H1 (cell line): ENCODE results near the gene HOXB8. TPM values are rescaled to one million over a fixed set of nuclear protein-coding genes. Genes with fewer than 3 reads are reported as not detected.

ENCODE experiments used
- CTCF ChIA-PET: fragments of 300-600 bp; sonication (Branson Sonifier 250); formaldehyde crosslinking; loops from one replicate; lab custom pipeline; 2021; ENCODE audit not compliant: partially characterized antibody; lab: Charles Lee
- POLR2A ChIA-PET: fragments of 300-600 bp; sonication (Branson Sonifier 250); formaldehyde crosslinking; loops from one replicate; lab custom pipeline; 2021; ENCODE audit warnings: inconsistent platforms; ENCODE audit not compliant: partially characterized antibody; lab: Charles Lee
- DNase-seq, 2 experiments: peaks; one replicate each; pipeline versions ENCODE4 v3.0.0 to v3.0.0-alpha.2; 2010 to 2022; ENCODE audit warnings: low spot score in 2 of 2, low read depth in 1 of 2, mixed read lengths in 1 of 2
- FAIRE-seq: peaks from 2 replicates; lab custom pipeline; 2011; peaks lifted over from hg19 to GRCh38; lab: Jason Lieb, UNC
- H2AFZ ChIP-seq: 2 replicates; pipeline ENCODE4 v1.8.1; 2012; ENCODE audit warnings: low read length, inconsistent platforms
- H2AK5ac ChIP-seq: 2 replicates; pipeline ENCODE4 v1.6.1; 2013; ENCODE audit warnings: low read depth, low read length
- H2BK120ac ChIP-seq: replicated peaks from 2 replicates; pipeline ENCODE3; 2013; ENCODE audit warnings: low read depth, low read length, inconsistent platforms
- H2BK12ac ChIP-seq: 2 replicates; pipeline ENCODE4 v1.6.1; 2013; ENCODE audit warnings: low read depth, low read length
- H2BK15ac ChIP-seq: 2 replicates; pipeline ENCODE4 v1.6.1; 2013; ENCODE audit warnings: low read length
- H2BK20ac ChIP-seq: 2 replicates; pipeline ENCODE4 v1.6.1; 2013; ENCODE audit warnings: low read length
- H2BK5ac ChIP-seq: 2 replicates; pipeline ENCODE4 v1.6.1; 2013; ENCODE audit warnings: low read depth, low read length
- H3K14ac ChIP-seq: 2 replicates; pipeline ENCODE4 v1.6.1; 2013; ENCODE audit warnings: inconsistent platforms; ENCODE audit not compliant: insufficient read length
- H3K18ac ChIP-seq: 2 replicates; pipeline ENCODE4 v1.6.1; 2013; ENCODE audit warnings: low read length; ENCODE audit errors: extremely low read depth
- H3K23ac ChIP-seq: 2 replicates; pipeline ENCODE4 v1.6.1; 2013; ENCODE audit warnings: inconsistent platforms; ENCODE audit not compliant: insufficient read length
- H3K23me2 ChIP-seq: 2 replicates; pipeline ENCODE4 v1.6.1; 2013; ENCODE audit warnings: low read depth, low read length
- H3K27ac ChIP-seq: 2 replicates; pipeline ENCODE4 v1.6.1; 2011; ENCODE audit warnings: low read depth, low read length, inconsistent platforms
- H3K27me3 ChIP-seq, 4 experiments: replicated peaks in 1 of 4; 1 replicate in 1 of 4; 2 replicates in 3 of 4; pipeline versions ENCODE4 v1.6.1 to v1.8.1; 2011 to 2013; ENCODE audit warnings: low read length in 3 of 4, mild to moderate bottlenecking in 3 of 4, inconsistent platforms in 2 of 4, mixed read lengths in 2 of 4, moderate library complexity in 1 of 4; ENCODE audit not compliant: control insufficient read depth in 3 of 4, insufficient read depth in 3 of 4; ENCODE audit errors: extremely low read depth in 1 of 4
- H3K36me3 ChIP-seq, 4 experiments: 2 replicates each; pipeline versions ENCODE4 v1.6.1 to v1.8.1; 2011 to 2013; ENCODE audit warnings: mild to moderate bottlenecking in 4 of 4, low read length in 3 of 4, moderate library complexity in 2 of 4, control low read depth in 1 of 4, inconsistent platforms in 1 of 4; ENCODE audit not compliant: insufficient read depth in 4 of 4, control insufficient read depth in 2 of 4
- H3K4ac ChIP-seq: replicated peaks from 2 replicates; pipeline ENCODE3; 2013; ENCODE audit warnings: low read length, low read depth, mixed read lengths, inconsistent platforms; ENCODE audit not compliant: insufficient read length
- H3K4me1 ChIP-seq, 4 experiments: replicated peaks in 1 of 4; 1 replicate in 1 of 4; 2 replicates in 3 of 4; pipeline versions ENCODE4 v1.6.1 to v1.8.1; 2011 to 2013; ENCODE audit warnings: low read length in 3 of 4, inconsistent platforms in 2 of 4, mixed read lengths in 1 of 4; ENCODE audit not compliant: insufficient read depth in 4 of 4, control insufficient read depth in 3 of 4
- H3K4me2 ChIP-seq, 2 experiments: 2 replicates each; pipeline versions ENCODE4 v1.6.1 to v1.8.1; 2011 to 2013; ENCODE audit warnings: low read depth in 2 of 2, low read length in 2 of 2, control low read depth in 1 of 2, inconsistent platforms in 1 of 2, mild to moderate bottlenecking in 1 of 2; ENCODE audit not compliant: insufficient read depth in 1 of 2
- H3K4me3 ChIP-seq, 4 experiments: fragments of 200-600, 300-600 bp in 1 of 4; sonication (generic), shearing (Covaris generic), sonication (Bioruptor Twin) in 1 of 4; 2 replicates each; pipeline versions ENCODE4 v1.5.1 to v1.8.1; 2011 to 2016; ENCODE audit warnings: low read length in 4 of 4, low read depth in 3 of 4, control low read depth in 2 of 4, inconsistent platforms in 2 of 4, mild to moderate bottlenecking in 2 of 4, mixed read lengths in 1 of 4, moderate library complexity in 1 of 4; ENCODE audit not compliant: insufficient read depth in 2 of 4; ENCODE audit errors: extremely low read depth in 1 of 4
- H3K56ac ChIP-seq: replicated peaks from 2 replicates; pipeline ENCODE3; 2013; ENCODE audit warnings: low read depth, mild to moderate bottlenecking, mixed read lengths, low read length, inconsistent platforms; ENCODE audit not compliant: insufficient read length
- H3K79me1 ChIP-seq: 2 replicates; pipeline ENCODE4 v1.6.1; 2013; ENCODE audit warnings: low read depth, low read length, control low read depth
- H3K79me2 ChIP-seq, 2 experiments: 2 replicates each; pipeline versions ENCODE4 v1.6.1 to v1.8.1; 2012 to 2013; ENCODE audit warnings: low read length in 2 of 2, mild to moderate bottlenecking in 2 of 2, inconsistent platforms in 1 of 2; ENCODE audit not compliant: insufficient read depth in 2 of 2, control insufficient read depth in 1 of 2
- H3K9ac ChIP-seq, 4 experiments: replicated peaks in 1 of 4; 1 replicate in 1 of 4; 2 replicates in 3 of 4; pipeline versions ENCODE4 v1.6.1 to v1.8.1; 2011 to 2013; ENCODE audit warnings: low read depth in 3 of 4, low read length in 3 of 4, control low read depth in 2 of 4, mild to moderate bottlenecking in 2 of 4, moderate library complexity in 2 of 4, inconsistent platforms in 1 of 4; ENCODE audit errors: extremely low read depth in 1 of 4
- H3K9me3 ChIP-seq, 2 experiments: 2 replicates each; pipeline versions ENCODE4 v1.6.1 to v1.8.1; 2012 to 2013; ENCODE audit warnings: mild to moderate bottlenecking in 2 of 2, moderate library complexity in 2 of 2, control low read depth in 1 of 2, inconsistent platforms in 1 of 2, low read depth in 1 of 2, low read length in 1 of 2, mixed read lengths in 1 of 2; ENCODE audit not compliant: insufficient read depth in 2 of 2
- H4K20me1 ChIP-seq, 2 experiments: replicated peaks in 1 of 2; 2 replicates each; pipeline versions ENCODE3 to v1.8.1; 2011 to 2013; ENCODE audit warnings: inconsistent platforms in 2 of 2, low read length in 2 of 2, mild to moderate bottlenecking in 1 of 2; ENCODE audit not compliant: insufficient read depth in 2 of 2, control insufficient read depth in 1 of 2
- H4K5ac ChIP-seq: 2 replicates; pipeline ENCODE4 v1.6.1; 2013; ENCODE audit warnings: low read length, low read depth, mixed read lengths, inconsistent platforms; ENCODE audit not compliant: insufficient read length
- H4K8ac ChIP-seq: 2 replicates; pipeline ENCODE4 v1.8.0; 2013; ENCODE audit warnings: mild to moderate bottlenecking, moderate library complexity, low read length, inconsistent platforms; ENCODE audit not compliant: insufficient read depth; ENCODE audit errors: extremely low read depth
- H4K91ac ChIP-seq: replicated peaks from 2 replicates; pipeline ENCODE3; 2013; ENCODE audit warnings: low read length, mixed read lengths, inconsistent platforms; ENCODE audit not compliant: insufficient read length
- CBX8 ChIP-seq: fragments of 300-800, 300-1000 bp; sonication (generic); IDR thresholded peaks from 2 replicates; pipeline ENCODE4 v1.7.1; 2016; ENCODE audit warnings: low read depth, low read length, borderline replicate concordance
- EZH2 ChIP-seq: fragments of 200-600 bp; sonication (generic); IDR thresholded peaks from 2 replicates; pipeline ENCODE4 v1.7.1; 2012; ENCODE audit warnings: low read depth, mild to moderate bottlenecking, moderate library complexity, low read length, inconsistent platforms; ENCODE audit not compliant: severe bottlenecking
- RNF2 ChIP-seq: fragments of 200-900, 300-1000 bp; sonication (generic); IDR thresholded peaks from 2 replicates; pipeline ENCODE4 v1.7.1; 2016; ENCODE audit warnings: borderline replicate concordance, low read depth, mild to moderate bottlenecking, antibody characterized with exemption, low read length; ENCODE audit not compliant: poor library complexity, severe bottlenecking; ENCODE audit errors: missing control alignments
- SRF ChIP-seq: IDR thresholded peaks from 2 replicates; pipeline ENCODE4 v1.6.1; 2011; ENCODE audit warnings: mild to moderate bottlenecking, low read depth, low read length, moderate library complexity
- SUZ12 ChIP-seq: fragments of 200-600 bp; sonication (generic); IDR thresholded peaks from 2 replicates; pipeline ENCODE4 v1.6.1; 2012; ENCODE audit warnings: mild to moderate bottlenecking, inconsistent platforms, low read length, moderate library complexity, mixed read lengths
- WGBS, 2 experiments: shearing (Covaris generic) in 1 of 2; methylation state at CpG; one replicate each; pipeline versions ENCODE4 v1.1.6 to v1.1.7; 2013 to 2015; ENCODE audit warnings: low lambda C conversion rate in 2 of 2, mixed read lengths in 2 of 2, inconsistent platforms in 1 of 2, low coverage in 1 of 2, missing lambda C conversion rate in 1 of 2; ENCODE audit not compliant: insufficient replicate concordance in 2 of 2, insufficient coverage in 1 of 2, insufficient read length in 1 of 2; ENCODE audit errors: extremely low coverage in 1 of 2, missing lambda C conversion rate in 1 of 2; 5-methylcytosine and 5-hydroxymethylcytosine counted together
- polyA plus RNA-seq, 7 experiments: library from polyadenylated mRNA; depleted of rRNA in 3 of 7; stranded (reverse) in 5 of 7; unstranded in 2 of 7; fragments of >200 nt in 5 of 7; fragments of 200-250 nt in 2 of 7; gene quantifications; 1 replicate in 5 of 7; 2 replicates in 1 of 7; 4 replicates in 1 of 7; pipeline versions ENCODE4 v1.2.1 to v1.2.3, GENCODE V29; 2011 to 2013; ENCODE audit warnings: missing spikeins in 2 of 7, mixed read lengths in 2 of 7
- total RNA-seq: library from RNA; stranded (reverse); fragmentation: NEBNext Ultra II Directional; extraction: Animal tissue kit (Norgen Biotek cat#: 25700); gene quantifications from 2 replicates; pipeline ENCODE4 v1.2.1, GENCODE V29; 2021

Gene HOXB8
- total and polyA plus RNA-seq, 2 of the 8 experiments (the other 6 are each of a cell fraction or from before 2014, with no cell fraction given) = not detected

DNA sequence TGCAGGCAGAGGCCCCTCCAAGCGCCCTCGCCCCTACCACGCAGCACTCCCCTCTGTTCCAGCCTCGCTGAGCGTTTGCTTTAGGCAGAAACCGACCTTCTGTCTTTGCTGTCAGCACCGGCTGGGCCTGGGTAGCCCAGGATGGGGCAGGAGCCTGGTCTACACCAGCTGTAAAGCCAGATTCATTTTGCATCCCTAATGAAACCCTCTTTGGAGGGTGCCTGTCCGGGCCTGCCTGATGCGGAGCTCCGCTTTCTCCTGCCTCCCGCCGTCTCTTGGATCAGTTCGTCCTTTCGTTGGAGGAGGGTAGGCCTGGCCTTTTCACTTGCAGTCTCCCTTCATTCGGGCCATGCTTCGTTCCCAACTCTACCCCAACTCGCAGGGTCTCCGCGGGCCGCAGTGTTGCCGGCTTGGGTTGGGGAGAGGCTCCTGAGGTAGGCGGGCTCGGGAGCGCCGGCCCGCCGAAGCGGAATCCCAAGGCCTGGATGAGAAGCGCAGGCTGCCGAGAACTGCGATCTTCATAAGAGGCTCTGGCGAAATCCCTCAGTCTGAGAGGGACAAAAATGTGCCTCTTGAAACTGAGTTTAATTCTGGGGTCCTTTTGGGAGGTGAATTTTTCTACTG, 4.8 kb upstream of the HOXB8 start:
- ChIA-PET CTCF (interaction anchor here (0.9 to 4.4 kb wide), 8 partner anchors 12 to 379 kb away, joined by 3 to 21 read pairs (median 4); partner anchors contain the start of gene HOXB5), POLR2A (no interaction called here)
- no peak overlapping the region; the same call in 1 of the 2 replicates for H4K8ac ChIP-seq
- no peak overlapping the region for H4K5ac ChIP-seq
- peaks cover 28 to 48% of the 10 kb centered on the region in 2 experiments for H4K20me1 ChIP-seq
- no peak overlapping the region for H2BK5ac ChIP-seq
- no peaks in the 10 kb centered on the region; the same call in 1 of the 2 replicates for H3K23me2 ChIP-seq
- H4K91ac ChIP-seq = no peak overlapping the region
- H3K56ac ChIP-seq = no peak overlapping the region
- no peak overlapping the region; the same call in 1 of the 2 replicates for H2AK5ac ChIP-seq
- no peaks in the 10 kb centered on the region for H3K79me1 ChIP-seq
- no peak overlapping the region for H3K4me2 ChIP-seq
- no peak overlapping the region for H3K23ac ChIP-seq
- no peak overlapping the region for H3K4me3 ChIP-seq
- H2AFZ ChIP-seq = no peak overlapping the region
- no peak overlapping the region for H2BK15ac ChIP-seq
- FAIRE-seq (no peak), DNase-seq (no peak)
- peak overlapping the region; percentile 39; the same call in 1 of the 2 replicates for H2BK12ac ChIP-seq
- no peak overlapping the region for H3K27ac ChIP-seq
- H3K9ac ChIP-seq = no peak overlapping the region
- H3K27me3 ChIP-seq = peaks cover 98 to 100% (median 99%) of the 10 kb centered on the region in 4 experiments
- H3K79me2 ChIP-seq = no peaks in the 10 kb centered on the region
- no peaks in the 10 kb centered on the region for H3K9me3 ChIP-seq
- H2BK20ac ChIP-seq = no peak overlapping the region; the same call in 1 of the 2 replicates
- peaks cover 0 to 13% (median 0%) of the 10 kb centered on the region in 4 experiments; a peak in 1 of 8 replicates for H3K36me3 ChIP-seq
- TF ChIP-seq RNF2 = peak; percentile 100
- TF ChIP-seq EZH2 = peak; percentile 100
- TF ChIP-seq CBX8 = peak; percentile 97; the same call in 1 of the 2 replicates
- TF ChIP-seq SRF = no peak
- TF ChIP-seq SUZ12 = peak; percentile 100
- H3K4ac ChIP-seq = no peak overlapping the region
- H2BK120ac ChIP-seq = no peak overlapping the region
- H3K14ac ChIP-seq = no peak overlapping the region
- peaks cover 0 to 3% (median 1%) of the 10 kb centered on the region in 4 experiments; a peak in 5 of 7 replicates for H3K4me1 ChIP-seq
- no peak overlapping the region for H3K18ac ChIP-seq
- WGBS, 2 experiments = 10% methylated on average over 30 of the region's 32 CpGs; no CpG with 5 or more reads in 1 of the 2 experiments
